Esophagus muscularis mucosa (tissue), 3 donors: ENCODE results near the gene ZFAND2B.

Experiments used
- POLR2A ChIP-seq: fragments of 450-650 bp; IDR thresholded peaks from one replicate; pipeline ENCODE4 v1.6.1; 2017; ENCODE audit warnings: antibody characterized with exemption, moderate library complexity, mild to moderate bottlenecking, low read depth
- TF ChIP-seq, protein P1 (sequence below), 3 experiments: fragments of 200-600 bp in 2 of 3; fragments of 450-650 bp in 1 of 3; sonication (generic) in 2 of 3; IDR thresholded peaks; one replicate each; pipeline ENCODE4 v1.5.1; 2017 to 2019; ENCODE audit warnings: antibody characterized with exemption in 3 of 3, mild to moderate bottlenecking in 2 of 3, moderate library complexity in 1 of 3

DNA sequence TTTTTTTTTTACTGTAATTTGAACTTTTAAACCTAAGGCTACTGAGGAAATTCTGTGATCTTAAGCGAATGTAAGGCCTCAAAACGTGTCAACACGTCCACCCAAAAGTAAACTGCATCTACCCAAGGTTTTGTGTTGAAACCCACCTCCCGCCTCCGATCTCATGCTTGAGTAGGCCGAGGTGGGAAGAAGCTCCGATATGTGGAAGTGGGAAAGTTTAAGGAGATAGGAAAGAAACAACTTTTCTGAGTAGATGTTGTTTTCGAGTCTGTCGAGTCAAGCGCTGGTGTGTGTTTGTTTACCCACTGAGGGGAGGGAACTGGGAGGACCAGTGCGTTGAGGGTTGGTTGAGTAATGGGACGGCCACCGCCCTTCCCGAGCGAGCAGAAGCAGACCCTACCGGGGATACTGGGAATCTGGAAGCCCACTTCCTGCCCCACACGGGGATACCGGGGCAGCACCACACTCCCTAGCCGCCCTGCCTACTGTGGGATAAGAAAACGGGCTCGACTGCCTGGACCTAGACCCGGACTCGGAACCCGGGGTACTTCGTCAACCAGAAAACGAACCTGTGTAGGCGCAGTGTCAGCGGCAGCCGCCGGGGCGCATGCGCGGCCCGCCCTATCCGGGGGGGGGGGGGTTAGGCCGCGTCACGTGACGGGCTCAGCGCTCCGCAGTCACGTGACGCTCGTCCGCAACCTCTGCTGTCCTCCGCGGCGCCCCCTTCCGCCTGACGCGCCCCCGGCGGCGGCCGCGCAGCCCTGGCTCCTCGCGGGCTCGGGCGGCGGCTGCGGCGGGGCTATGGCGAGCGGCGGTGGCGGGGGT lies 28.8 kb upstream of the ZFAND2B start, which contains the start of gene RETREG2:
- TF ChIP-seq POLR2A, result peak; percentile 98
- TF ChIP-seq, protein P1, sequence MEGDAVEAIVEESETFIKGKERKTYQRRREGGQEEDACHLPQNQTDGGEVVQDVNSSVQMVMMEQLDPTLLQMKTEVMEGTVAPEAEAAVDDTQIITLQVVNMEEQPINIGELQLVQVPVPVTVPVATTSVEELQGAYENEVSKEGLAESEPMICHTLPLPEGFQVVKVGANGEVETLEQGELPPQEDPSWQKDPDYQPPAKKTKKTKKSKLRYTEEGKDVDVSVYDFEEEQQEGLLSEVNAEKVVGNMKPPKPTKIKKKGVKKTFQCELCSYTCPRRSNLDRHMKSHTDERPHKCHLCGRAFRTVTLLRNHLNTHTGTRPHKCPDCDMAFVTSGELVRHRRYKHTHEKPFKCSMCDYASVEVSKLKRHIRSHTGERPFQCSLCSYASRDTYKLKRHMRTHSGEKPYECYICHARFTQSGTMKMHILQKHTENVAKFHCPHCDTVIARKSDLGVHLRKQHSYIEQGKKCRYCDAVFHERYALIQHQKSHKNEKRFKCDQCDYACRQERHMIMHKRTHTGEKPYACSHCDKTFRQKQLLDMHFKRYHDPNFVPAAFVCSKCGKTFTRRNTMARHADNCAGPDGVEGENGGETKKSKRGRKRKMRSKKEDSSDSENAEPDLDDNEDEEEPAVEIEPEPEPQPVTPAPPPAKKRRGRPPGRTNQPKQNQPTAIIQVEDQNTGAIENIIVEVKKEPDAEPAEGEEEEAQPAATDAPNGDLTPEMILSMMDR (IDR thresholded peaks at IDR 0.05), result peak; percentile 49 to 64 (median 58)
